Skin epidermis (tissue), 12 donors: Measurements from ENCODE around the gene RIN3.

Experiments used
- H3K27ac ChIP-seq, 21 experiments: fragments of 200-600 bp; sonication (generic) in 11 of 21; one replicate each; pipeline ENCODE4 v1.5.0; 2020; ENCODE audit warnings: mild to moderate bottlenecking in 3 of 21, inconsistent platforms in 2 of 21, moderate library complexity in 2 of 21
- H3K4me3 ChIP-seq, 7 experiments: fragments of 200-600 bp; sonication (generic) in 2 of 7; one replicate each; pipeline ENCODE4 v1.5.0; 2020; ENCODE audit warnings: inconsistent platforms in 2 of 7, mild to moderate bottlenecking in 2 of 7, moderate library complexity in 1 of 7

Gene RIN3

DNA sequence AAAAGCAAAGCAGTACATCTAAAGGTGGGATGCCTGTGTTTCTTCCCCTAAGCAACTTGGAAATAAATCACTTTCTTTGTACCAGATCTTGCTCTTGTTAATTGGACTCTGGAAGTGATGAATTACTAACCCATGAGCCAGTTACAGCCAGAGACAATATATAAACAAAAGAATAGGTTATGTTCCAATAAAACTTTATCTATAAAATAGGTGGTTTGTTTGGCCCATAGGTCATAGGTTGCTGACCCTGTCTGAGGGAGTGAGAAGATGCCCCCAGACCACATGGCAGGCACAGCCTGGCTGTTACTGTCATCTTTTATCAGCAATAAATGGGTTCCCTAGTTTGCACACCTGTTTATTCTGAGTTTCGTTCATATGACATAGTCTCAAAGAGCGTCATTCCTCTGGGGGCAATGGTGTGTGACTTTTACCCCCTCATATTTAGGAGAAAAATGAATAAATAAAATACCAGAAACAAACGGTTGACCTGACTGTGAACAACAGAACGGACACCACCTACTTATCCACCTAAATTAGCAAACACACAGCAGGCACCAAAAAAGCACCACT, 224.1 kb downstream of the RIN3 start:
- no peak overlapping the region for H3K4me3 ChIP-seq
- H3K27ac ChIP-seq, result no peak overlapping the region
